Measurements from ENCODE around the gene APOBEC3G. TPM values are rescaled to one million over a fixed set of nuclear protein-coding genes. Genes with fewer than 3 reads are reported as not detected.
"Not testable (repeated sequence)": the region's sequence is repeated elsewhere in the genome, so short reads cannot be mapped to it uniquely, and the experiment has no call there.

The APOBEC3G gene
- total and polyA plus RNA-seq, 2 of the 4 experiments (the other 2 are of a cell fraction), result 5.3 to 7.0 TPM

DNA sequence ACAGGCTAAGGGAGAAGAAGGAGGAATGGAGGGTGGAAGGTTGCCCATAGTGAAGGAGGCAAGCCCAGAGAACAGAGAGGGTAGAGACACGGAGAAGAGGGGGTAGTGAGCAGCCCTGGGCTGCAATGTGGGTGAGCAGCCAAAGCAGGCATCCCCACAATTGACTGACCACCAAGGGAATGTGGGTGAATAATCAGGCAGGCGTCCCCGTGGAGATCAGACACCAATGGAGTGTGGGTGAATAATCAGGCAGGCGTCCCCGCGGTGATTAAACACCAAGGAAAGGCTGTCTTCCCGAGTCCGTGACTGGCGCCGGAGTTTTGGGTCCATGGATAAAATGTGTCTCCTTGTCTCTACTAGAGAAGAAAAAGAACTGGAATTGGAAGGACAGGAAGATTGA is 15.1 kb upstream of the APOBEC3G start:
- H3K4me2 ChIP-seq (ENCODE audit: low read depth, low read length); ATAC-seq (ENCODE audit: low read depth); H3K4ac ChIP-seq (ENCODE audit: low read depth, low read length); H2BK5ac ChIP-seq (ENCODE audit: low read depth, low read length, poor library complexity, severe bottlenecking); H3K4me3 ChIP-seq (ENCODE audit: insufficient read depth, low read depth, low read length); H2AFZ ChIP-seq (replicated peaks; ENCODE audit: low read length, poor library complexity); H3K18ac ChIP-seq (ENCODE audit: low read depth, low read length); H2AK9ac ChIP-seq (replicated peaks; ENCODE audit: low read depth, low read length, poor library complexity); H3K4me1 ChIP-seq (ENCODE audit: control insufficient read depth, insufficient read depth, low read length); H3K56ac ChIP-seq (ENCODE audit: extremely low read depth, insufficient read depth, low read length); H2BK120ac ChIP-seq (ENCODE audit: low read depth, low read length); H3K9me1 ChIP-seq (ENCODE audit: insufficient read depth, low read length); in situ Hi-C loops (cut with MboI; ENCODE audit: low sequenced_read_pairs); H3K27ac ChIP-seq (ENCODE audit: insufficient read depth, low read length); H3K9me3 ChIP-seq (ENCODE audit: control insufficient read depth, insufficient read depth, low read length); H3K9ac ChIP-seq (ENCODE audit: low read depth, low read length); H4K91ac ChIP-seq (ENCODE audit: insufficient read depth, low read depth, low read length); H3K14ac ChIP-seq (replicated peaks; ENCODE audit: low read depth, low read length); intact Hi-C loops (cut with micrococcal nuclease); H3K23ac ChIP-seq (ENCODE audit: low read depth, low read length); H2AK5ac ChIP-seq (ENCODE audit: low read depth, low read length); BruUV-seq (replicated peaks); H3K36me3 ChIP-seq (ENCODE audit: control insufficient read depth, insufficient read depth, low read length); H3K79me1 ChIP-seq (ENCODE audit: low read depth in 1 of 2, low read length in 2 of 2); CTCF ChIA-PET; DNase-seq; H4K8ac ChIP-seq (ENCODE audit: low read depth in 2 of 2, low read length in 2 of 2); H2BK15ac ChIP-seq (ENCODE audit: low read depth, low read length); H2BK20ac ChIP-seq (ENCODE audit: low read depth, low read length); dilution Hi-C loops (cut with HindIII; ENCODE audit: low sequenced_read_pairs, unreplicated experiment); POLR2A ChIA-PET (ENCODE audit: unreplicated experiment); H4K5ac ChIP-seq (ENCODE audit: low read depth, low read length); H4K20me1 ChIP-seq (ENCODE audit: insufficient read depth, low read length): not testable (repeated sequence)
- 83% methylated on average over 7 of the region's 10 CpGs; no CpG with 5 or more reads in 1 of the 2 experiments for WGBS, 2 experiments (ENCODE audit: extremely low coverage in 2 of 2, insufficient read length in 1 of 2)
- peaks cover 27% of the 10 kb centered on the region for H3K27me3 ChIP-seq (ENCODE audit: control insufficient read depth, insufficient read depth, low read length)

DNA sequence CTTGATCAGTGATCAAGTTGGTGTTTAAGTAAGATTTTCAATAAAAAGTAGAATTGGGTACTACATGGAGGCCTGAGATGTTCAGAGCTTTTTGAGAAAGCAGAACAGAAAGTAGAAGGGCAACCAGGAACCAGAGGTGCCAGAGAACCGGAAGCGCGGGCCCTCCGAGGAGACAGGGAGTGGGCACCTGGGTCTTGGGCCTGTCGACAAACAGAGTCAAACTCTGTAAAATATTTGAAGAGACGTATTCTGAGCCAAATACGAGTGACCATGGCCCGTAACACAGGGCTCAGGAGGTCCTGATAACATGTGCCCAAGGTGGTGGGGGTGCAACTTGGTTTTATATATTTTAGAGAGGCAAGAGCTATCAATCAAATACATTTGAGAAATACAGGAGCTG is 13.2 kb upstream of the APOBEC3G start:
- H4K5ac ChIP-seq (ENCODE audit: low read depth, low read length); H2BK5ac ChIP-seq (ENCODE audit: low read depth, low read length, poor library complexity, severe bottlenecking); H2AK5ac ChIP-seq (ENCODE audit: low read depth, low read length); POLR2A ChIA-PET (ENCODE audit: unreplicated experiment); H3K4me2 ChIP-seq (ENCODE audit: low read depth, low read length); H3K27ac ChIP-seq (ENCODE audit: insufficient read depth, low read length); H2AFZ ChIP-seq (replicated peaks; ENCODE audit: low read length, poor library complexity); CTCF ChIA-PET; H2BK15ac ChIP-seq (ENCODE audit: low read depth, low read length); intact Hi-C loops (cut with micrococcal nuclease); H3K4me3 ChIP-seq (ENCODE audit: insufficient read depth, low read depth, low read length); H3K36me3 ChIP-seq (ENCODE audit: control insufficient read depth, insufficient read depth, low read length); BruUV-seq (replicated peaks); H2BK20ac ChIP-seq (ENCODE audit: low read depth, low read length); ATAC-seq (ENCODE audit: low read depth); in situ Hi-C loops (cut with MboI; ENCODE audit: low sequenced_read_pairs); H3K14ac ChIP-seq (replicated peaks; ENCODE audit: low read depth, low read length); H2BK120ac ChIP-seq (ENCODE audit: low read depth, low read length); dilution Hi-C loops (cut with HindIII; ENCODE audit: low sequenced_read_pairs, unreplicated experiment); H4K20me1 ChIP-seq (ENCODE audit: insufficient read depth, low read length); H3K23ac ChIP-seq (ENCODE audit: low read depth, low read length); H3K4me1 ChIP-seq (ENCODE audit: control insufficient read depth, insufficient read depth, low read length); H3K79me1 ChIP-seq (ENCODE audit: low read depth in 1 of 2, low read length in 2 of 2); H3K9me3 ChIP-seq (ENCODE audit: control insufficient read depth, insufficient read depth, low read length); H3K18ac ChIP-seq (ENCODE audit: low read depth, low read length); DNase-seq; H2AK9ac ChIP-seq (replicated peaks; ENCODE audit: low read depth, low read length, poor library complexity); H3K9ac ChIP-seq (ENCODE audit: low read depth, low read length); H3K4ac ChIP-seq (ENCODE audit: low read depth, low read length); H4K8ac ChIP-seq (ENCODE audit: low read depth in 2 of 2, low read length in 2 of 2); H3K56ac ChIP-seq (ENCODE audit: extremely low read depth, insufficient read depth, low read length); H4K91ac ChIP-seq (ENCODE audit: insufficient read depth, low read depth, low read length); H3K9me1 ChIP-seq (ENCODE audit: insufficient read depth, low read length): not testable (repeated sequence)
- 84% methylated on average over 3 of the region's 8 CpGs; no CpG with 5 or more reads in 1 of the 2 experiments for WGBS, 2 experiments (ENCODE audit: extremely low coverage in 2 of 2, insufficient read length in 1 of 2)
- peaks cover 37% of the 10 kb centered on the region for H3K27me3 ChIP-seq (ENCODE audit: control insufficient read depth, insufficient read depth, low read length)
